HuH-7 (cell line): ENCODE data around the gene FMN1.

Source experiments
- DNase-seq: peaks from one replicate; pipeline ENCODE4 v3.0.0; 2011; ENCODE audit warnings: low spot score

The FMN1 gene

DNA sequence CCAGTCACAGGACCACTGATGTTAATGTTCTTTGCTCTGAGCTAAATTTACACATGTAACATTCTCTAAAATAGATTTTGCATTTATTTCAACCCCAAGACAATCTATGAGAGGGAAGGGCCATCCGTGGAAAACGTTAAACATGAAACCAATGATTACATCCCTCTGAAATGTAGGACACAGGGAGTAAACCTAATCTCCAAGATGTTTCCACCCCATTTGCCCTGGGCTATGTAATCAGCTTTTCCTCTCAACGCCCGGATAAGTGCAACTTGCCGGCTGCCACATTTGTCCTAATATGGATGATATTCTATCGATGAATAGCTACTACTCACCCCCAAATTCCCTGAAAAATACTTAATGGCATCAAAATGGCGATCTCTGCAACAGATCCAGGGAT, 6.4 kb upstream of the FMN1 start:
- no peak for DNase-seq

DNA sequence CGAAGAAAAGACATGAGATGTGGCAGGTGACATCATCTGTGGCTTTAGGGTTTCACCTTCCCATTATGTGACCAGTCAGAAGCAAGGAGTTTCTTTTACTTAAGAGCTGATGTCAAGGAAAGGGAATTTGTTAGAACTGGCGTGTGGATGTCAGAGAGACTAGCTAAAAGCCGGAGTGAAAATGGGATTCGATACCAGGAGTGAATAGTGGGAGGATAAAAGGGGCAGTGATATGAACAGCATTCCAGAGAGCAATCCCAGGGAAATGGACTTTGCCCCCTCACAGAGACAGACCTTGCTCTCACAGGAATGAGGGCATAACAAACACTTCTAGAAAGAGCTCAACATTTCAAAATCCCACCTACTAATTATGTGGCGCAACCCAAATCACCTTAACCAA, 5.9 kb upstream of the FMN1 start:
- peak; percentile 27 for DNase-seq

DNA sequence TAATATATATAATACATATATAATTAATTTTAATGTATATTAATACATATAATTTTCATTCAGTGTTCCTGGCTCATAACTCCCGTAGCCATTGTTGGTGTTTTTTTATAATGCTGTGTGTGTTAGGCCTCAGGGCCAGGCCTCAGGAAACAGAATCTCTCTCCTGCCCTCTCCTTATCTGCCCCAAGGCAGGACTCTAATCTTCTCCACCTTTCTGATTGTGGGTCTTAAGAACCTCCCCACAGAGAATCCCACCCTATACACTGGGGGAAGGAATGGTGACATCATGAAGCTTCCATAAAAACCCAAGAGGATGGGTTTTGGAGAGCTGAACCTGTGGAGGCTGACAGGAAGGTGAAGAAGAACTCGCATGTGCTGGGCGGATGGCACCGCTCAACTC, 4.0 kb upstream of the FMN1 start:
- no peak for DNase-seq

DNA sequence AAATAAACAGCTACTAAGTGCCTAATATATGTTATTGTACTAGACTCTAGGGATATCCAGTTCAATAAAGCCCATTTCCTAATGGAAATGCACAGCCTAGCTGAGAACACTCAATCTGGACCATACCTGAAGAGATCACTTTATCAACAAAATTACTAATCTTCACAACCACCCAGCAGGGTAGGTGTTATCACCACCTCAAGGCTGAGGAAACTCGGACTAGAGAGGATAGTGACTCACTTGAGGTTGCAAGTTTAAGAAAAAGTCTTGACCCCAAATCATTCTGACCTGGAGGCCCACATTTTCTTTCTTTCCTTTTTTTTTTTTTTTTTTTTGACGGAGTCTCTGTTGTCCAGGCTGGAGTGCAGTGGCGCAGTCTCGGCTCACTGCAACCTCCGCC, 3.1 kb upstream of the FMN1 start:
- no peak for DNase-seq

DNA sequence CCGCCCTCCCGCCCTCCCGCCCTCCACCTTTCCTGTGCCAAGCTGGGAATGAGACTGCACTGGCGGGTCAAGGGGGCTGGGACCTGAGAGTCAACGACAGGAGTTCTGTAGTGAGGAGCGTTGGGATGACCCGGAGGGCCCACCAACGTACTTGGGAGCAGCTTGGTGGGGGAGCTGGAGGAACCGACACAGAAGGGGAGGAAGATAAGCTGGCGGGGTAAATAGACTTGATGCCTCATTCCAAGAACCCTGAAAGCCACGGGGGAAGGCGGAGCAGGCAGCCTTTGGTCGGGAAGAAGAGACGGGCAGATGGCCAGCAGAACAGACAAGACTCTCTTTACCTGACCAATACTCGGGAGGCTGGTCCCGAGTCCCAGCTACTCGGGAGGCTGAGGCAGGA, 277 bp downstream of the FMN1 start:
- DNase-seq, result no peak

DNA sequence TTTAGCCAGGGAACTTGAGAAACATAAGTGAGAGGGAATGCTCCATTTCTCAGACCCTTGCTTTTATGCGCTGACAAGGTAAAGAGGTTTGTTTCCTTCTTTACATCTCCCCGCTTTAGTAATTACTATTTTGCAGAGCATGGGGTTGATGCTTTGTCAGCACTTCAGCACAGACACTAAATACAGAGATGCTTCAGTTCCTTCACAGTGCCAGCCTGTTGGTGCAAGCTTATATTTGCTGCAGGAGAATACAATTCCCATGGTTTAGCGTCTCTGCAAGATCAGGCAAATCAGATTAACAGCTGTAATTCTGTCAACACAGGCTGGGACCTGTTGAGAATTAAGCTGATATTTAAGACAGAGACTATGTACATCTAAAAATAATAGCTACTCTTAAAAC, 2.9 kb downstream of the FMN1 start:
- DNase-seq, result no peak

DNA sequence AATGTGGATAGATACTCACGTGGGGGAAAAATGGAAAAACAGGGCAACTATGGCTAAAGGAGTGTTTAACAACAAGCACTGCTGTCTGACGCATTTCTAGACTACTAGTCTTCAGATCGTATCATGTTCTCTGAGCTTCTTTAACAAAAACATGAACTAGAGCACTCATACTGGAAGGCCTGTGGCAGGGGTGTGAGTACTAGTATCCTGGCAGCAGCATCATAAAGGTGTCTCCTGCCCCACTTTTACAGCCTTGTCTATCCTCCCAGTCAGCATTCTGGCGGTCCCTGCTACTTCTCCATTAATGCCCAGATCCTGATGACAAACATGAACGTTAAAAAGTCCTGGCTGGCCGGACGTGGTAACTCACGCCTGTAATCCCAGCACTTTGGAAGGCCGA, 4.0 kb downstream of the FMN1 start:
- no peak for DNase-seq

DNA sequence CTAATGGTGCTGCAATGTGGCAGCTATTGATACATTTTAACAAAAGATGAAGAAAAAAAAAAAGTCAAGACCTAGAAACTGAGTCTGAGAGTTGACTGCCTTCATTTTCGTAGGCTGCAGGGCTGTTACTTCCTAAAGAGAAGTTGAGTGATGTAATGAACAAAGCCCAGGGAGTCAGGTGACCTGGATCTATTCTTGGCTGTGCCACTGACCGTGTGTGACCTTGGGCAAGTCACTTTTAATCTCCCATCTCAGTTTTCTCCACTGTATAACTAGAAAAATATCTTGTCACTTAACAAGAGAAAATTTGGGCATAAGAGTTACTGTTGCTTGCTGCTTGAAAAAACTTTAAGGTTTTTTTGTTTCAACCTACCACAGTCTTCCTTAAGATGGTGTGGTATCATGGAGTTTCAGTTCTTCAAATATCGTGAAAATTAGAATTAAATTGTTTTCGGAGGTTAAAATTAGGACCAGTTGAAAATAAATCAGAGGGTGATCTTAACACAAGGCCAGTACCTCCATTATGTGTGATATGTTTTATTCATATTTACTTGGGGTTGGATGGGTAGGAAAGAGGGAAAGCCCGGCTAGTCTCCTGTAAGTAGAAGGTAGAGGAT, 5.8 kb downstream of the FMN1 start:
- no peak for DNase-seq

DNA sequence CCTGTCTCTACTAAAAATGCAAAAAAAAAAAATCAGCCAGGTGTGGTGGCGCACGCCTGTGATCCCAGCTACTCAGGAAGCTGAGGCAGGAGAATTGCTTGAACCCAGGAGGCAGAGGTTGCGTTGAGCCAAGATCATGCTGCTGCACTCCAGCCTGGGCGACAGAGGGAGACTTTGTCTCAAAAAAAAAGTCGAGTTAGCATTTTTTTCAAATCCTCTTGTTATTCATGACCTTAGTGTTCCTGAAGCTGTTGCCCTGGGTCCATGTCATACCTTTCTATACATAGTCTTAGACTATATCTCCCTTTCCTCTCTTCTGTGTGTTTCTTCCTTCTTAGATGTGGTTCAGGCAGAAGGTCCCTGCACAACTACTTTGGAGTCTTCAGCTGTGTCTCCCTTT, 6.4 kb downstream of the FMN1 start:
- DNase-seq, result no peak

DNA sequence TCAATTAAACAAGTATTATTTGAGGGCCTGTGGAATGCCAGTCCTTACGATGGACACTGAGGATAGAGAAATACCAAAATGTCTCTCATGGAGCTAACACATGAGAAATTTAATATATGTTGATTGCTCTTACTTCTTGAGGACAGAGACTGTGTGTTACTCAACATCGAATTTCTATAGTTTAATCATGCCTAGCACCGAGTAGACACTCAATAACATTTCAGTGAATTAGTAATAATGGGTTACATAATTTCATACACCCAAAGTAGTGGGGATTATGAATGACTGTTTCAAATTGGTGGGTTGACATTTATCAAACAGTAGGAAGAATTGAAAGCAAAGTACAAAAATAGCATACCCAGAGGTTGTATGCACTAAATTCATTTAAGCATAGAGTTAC, 11.2 kb downstream of the FMN1 start:
- DNase-seq, result no peak

DNA sequence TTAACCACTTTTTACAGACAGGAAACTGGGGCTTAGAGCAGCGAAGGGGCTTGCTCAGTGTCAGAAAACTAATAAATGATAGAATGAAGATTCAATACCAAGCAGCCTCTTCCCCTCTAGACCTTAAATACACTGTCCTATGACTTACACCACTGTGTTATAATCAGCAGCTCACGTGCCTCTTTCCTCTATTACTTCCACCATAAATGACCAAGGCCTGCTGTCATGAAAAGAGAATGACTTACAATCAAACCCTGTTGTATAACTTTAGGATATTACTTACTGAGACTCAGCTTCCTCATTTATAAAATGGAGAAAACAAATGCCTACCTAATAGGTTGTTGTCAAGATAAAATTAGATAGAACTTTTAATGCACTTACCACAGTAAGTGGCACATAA, 11.6 kb downstream of the FMN1 start:
- no peak for DNase-seq

DNA sequence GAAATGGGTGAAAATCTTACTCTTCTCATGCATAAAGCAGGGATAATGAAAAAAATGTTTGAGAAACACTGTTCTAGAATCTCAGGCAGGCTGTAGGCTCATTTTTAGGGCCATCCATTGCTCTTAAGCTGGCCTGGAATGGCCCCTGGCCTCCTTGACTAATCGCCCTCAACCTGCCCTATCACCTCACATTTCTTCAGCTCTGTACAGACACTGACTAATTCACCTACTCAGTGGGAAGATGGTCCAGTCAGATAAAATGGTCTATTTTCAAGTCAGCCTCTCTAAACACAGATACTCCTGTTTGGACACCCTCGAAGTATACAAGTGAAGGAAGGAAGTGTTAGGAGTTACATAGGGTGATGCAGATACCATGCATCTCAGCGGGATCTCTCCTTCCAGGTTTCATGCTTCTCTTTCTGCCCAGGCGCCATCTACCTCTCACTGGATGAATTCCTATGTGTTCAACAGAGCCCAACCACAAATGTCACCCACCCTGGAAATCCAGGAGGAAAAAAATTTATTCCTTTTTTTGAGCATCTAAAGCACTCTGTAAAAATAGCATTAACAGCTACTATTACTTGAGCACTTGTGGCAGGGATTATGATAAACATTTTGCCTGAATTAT, 12.1 kb downstream of the FMN1 start:
- DNase-seq, result no peak

DNA sequence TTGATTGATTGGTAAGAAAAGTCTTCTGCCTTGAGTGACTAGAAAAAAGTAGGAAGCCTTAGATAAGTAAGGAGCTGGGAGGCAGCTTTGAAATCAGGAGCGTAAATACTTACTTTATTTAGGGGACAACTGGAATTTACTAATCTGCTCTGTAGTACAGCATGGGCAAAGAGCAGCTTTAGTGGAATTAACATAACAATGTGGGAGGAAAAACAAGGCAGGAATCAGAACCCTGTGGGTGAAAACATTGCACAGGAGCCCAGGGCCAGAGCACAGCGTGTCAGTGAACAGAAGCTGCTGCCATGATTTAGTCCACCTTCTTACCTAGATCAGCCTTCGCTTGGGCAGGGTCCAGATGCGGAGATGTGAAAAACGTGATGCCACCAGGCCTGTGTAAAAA, 14.6 kb downstream of the FMN1 start:
- DNase-seq, result no peak

DNA sequence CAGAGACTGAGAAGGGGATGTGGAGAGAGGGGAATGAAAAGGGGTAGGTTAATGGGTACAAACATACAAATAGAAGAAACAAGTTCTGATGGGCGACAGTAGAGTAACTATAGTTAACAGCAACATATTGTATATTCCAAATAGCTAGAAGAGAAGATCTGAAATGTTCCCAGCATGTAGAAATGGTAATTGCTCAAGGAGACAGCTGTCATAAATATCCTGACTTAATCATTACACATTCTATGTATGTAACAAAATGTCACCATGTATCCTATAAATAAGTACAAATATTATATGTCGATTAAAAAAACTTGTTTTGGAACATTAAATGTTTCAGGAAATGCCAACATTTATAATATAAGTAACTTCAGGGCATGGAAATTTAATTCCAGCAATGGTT, 23.3 kb downstream of the FMN1 start:
- no peak for DNase-seq

DNA sequence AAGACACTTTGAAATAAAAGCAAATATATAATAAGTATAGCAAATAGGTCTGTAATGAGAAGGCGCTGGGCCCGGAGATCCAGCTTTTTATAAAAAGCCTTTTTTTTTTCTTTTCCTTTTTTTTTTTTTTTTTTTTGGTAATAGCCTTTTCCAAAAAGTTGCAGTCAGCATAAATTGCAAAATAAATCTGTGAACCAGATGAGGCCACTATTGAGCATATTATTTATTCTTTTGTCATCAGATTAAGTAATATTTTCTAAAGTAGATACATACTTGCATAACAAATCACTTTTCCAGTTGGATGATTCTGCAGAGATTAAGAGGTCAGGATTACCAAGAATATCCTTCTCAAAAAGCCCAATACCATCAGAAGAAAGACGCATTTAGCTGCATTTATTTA, 24.9 kb downstream of the FMN1 start:
- no peak for DNase-seq

DNA sequence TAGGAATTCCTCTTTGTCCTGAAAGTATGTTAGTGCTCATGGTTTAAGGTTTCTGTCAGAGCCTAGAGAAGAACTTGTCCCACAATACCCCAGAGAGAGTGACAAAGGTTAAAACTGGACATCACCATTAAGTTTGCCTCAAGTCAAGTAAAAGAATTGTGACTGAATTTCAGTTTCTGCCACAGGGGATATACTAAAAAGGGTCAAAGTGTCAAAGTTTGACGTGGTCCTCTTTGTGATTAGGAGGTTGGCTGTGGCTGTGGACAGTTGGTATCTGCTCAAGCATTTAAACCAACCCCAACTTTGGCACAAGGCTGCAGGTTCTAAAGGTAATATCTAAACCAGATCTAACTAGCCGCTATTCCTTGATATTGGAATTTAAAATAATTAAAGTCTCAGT, 26.1 kb downstream of the FMN1 start:
- DNase-seq, result no peak

DNA sequence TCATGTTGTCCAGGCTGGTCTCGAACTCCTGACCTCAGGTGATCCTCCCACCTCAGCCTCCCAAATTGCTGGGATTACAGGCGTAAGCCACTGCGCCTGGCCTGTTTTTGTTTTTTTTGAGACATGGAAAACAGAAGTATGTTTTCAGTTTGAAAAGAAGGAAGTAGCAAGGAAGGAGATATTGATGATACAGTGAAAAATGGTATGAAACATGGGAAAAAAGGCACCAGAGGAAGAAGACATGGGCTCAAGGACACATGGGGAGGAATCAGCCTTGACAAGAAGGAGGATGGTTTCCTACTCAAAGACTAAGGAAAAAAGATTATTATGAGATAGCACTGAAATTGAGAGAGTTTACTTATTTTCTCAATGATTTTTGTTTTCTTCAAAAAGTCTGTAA, 30.7 kb downstream of the FMN1 start:
- DNase-seq, result no peak

DNA sequence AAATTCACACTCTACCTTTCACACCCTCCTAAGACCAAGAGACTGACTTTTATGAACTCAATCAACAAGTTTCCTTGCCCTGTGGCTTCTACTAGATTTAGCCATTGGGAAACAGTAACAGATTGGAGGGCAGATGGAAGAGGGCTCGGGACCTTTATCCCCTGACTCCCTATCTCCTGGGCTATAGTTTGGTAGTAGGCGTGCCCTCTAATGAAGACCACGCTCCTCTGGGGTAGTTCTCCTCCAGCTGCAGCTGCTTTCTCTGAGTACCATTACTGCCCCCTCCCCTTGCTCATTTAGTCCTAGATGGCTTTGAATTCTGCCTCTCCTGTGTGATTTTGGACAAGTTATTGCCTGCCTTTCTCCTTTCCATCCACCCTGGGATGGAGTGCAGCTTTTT, 33.3 kb downstream of the FMN1 start:
- DNase-seq, result no peak

DNA sequence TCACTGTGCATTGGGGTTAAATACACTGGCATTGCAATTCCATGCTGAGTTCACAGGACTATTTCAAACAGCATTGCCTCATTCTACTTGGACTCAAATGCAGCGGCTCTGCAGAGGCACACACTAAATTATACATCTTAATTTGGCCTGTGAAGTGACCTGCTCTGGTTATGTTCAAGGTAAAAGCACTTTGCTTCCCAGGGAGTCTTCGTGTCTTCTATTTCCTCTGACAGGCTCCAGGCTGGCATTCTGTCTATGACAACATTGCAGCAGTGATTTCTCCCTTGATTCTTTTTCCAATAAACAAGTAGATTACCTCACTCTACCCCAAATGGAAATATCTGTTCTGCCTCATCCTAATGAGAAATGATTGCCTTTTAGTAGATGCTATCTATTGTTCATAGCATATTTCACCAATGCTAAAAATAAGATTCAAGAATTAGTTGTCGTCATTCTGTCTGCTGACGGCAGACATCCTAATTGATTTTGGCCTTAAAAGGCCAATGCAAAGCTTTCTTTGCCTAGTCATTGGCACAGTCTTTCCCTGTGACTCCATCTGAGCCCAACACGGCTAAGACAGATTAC, 33.8 kb downstream of the FMN1 start:
- DNase-seq, result no peak

DNA sequence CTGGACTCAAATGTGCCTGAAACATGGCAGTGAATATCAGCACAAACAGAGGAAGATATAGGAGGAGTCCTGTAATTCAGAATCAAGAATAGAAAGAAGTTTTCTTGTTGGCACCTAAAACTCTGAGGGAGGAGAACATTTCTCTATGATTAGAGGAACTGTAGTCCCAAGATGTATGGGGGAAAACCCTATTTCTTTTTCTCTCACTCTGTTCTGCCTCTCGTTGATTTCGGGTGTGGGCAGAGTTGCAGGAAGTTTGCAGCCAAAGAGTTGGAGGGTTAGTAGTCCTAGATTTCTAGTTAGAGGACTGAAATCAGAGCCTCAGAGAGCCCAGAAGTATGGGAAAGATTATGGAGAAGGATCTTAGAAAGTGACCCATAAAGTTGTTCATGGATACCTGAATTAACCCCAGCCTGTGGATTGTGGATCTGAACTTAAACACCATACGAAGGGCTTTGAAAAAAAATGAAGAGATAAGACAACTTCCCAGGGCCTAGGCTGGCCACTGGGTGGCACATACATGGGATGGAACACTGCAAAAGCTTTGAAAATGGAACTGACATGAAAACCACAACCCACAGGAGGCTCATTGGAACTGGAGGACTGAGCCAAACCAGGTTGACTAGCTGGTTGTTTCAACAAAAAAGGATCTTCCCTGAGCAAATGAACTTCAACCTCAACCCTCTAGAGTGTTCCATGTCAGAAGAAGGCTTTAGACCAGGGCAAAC, 34.6 kb downstream of the FMN1 start:
- DNase-seq, result no peak

DNA sequence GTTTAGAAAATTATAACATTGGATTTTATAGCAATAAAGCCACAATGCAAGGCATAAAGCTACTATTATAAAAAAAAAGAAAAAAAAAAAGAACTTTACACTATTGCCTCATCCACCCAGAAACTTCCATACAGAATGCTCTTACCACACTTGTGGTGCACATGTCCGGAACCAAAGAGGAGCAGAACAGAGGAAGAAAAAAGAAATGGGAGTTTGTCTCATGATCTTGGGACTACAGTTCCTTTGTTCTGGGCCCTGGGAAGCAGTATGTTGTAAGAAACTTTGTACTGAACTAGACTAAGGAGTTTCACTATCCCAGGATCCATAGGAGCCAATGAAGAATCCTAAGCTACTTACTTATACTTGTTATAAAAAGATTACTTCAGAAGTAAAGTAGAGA, 36.1 kb downstream of the FMN1 start:
- DNase-seq, result no peak

DNA sequence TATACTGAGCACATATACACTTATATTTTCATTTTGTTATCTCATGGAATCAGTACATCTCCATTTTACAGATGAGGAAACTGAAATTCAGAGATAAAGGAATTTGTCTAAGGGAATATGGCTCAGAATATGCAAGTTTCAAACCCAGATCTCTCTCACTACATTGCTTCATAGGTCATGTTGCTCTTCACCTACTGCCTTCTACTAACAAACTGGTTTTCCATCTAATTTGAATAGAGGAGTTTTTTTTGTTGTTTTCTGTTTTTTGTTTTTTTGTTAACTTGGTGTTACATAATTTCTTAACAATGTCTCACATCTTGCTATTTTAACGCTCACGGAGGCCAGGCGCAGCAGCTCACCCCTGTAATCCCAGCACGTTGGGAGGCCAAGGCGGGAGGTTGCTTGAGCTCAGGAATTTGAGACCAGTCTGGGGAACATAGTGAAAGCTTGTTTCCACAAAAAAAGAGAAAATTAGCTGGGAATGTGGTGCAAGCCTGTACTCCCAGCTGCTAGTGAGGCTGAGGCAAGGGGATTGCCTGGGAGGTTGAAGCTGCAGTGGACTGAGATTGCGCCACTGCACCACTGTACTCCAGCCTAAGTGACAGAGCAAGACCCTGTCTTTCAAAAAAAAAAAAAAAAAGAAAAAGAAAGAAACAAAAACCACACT, 37.0 kb downstream of the FMN1 start:
- DNase-seq, result no peak
